B cell (primary cell): Measurements from ENCODE around the gene DNAJC1. TPM values are rescaled to one million over a fixed set of nuclear protein-coding genes. Genes with fewer than 3 reads are reported as not detected.

Experiments
- ATAC-seq: fragments of 200-7000 bp; cut with Tn5 transposase; one replicate; pipeline ENCODE4 v1.10.0; 2021; ENCODE audit warnings: low read depth, mild to moderate bottlenecking, moderate number of reproducible peaks, moderate library complexity
- CTCF ChIA-PET: fragments of 350-600 bp; sonication (Branson Sonifier 250); formaldehyde crosslinking; loops from one replicate; lab custom pipeline; 2021; ENCODE audit warnings: antibody characterized with exemption, inconsistent platforms; lab: Charles Lee
- POLR2A ChIA-PET: fragments of 350-600 bp; sonication (Branson Sonifier 250); formaldehyde crosslinking; loops from one replicate; lab custom pipeline; 2021; ENCODE audit warnings: antibody characterized with exemption; lab: Charles Lee
- DNase-seq: peaks from one replicate; pipeline ENCODE4 v3.0.0; 2013
- H2AFZ ChIP-seq: 2 replicates; pipeline ENCODE4 v1.6.1; 2012; ENCODE audit warnings: mild to moderate bottlenecking, low read depth, low read length; ENCODE audit not compliant: insufficient read depth, poor library complexity, severe bottlenecking
- H3K27ac ChIP-seq, 2 donors: 1 replicate in 1 of 2; 2 replicates in 1 of 2; pipeline ENCODE4 v1.5.1; 2012 to 2013; ENCODE audit warnings: low read length in 2 of 2, mild to moderate bottlenecking in 2 of 2, moderate library complexity in 1 of 2
- H3K27me3 ChIP-seq, 4 experiments: fragments of 200-600 bp in 1 of 4; sonication (generic) in 1 of 4; replicated peaks in 1 of 4; 1 replicate in 2 of 4; 2 replicates in 2 of 4; pipeline versions ENCODE4 v1.6.1 to v1.7.0; 2013 to 2016; ENCODE audit warnings: low read length in 3 of 4, mild to moderate bottlenecking in 2 of 4, mixed read lengths in 1 of 4, moderate library complexity in 1 of 4; ENCODE audit not compliant: insufficient read depth in 4 of 4, control insufficient read depth in 3 of 4; ENCODE audit errors: control extremely low read depth in 1 of 4
- H3K36me3 ChIP-seq, 2 experiments: replicated peaks in 1 of 2; 1 replicate in 1 of 2; 2 replicates in 1 of 2; pipeline versions ENCODE4 v1.6.1 to v1.7.1; 2013; ENCODE audit warnings: low read length in 1 of 2; ENCODE audit not compliant: insufficient read depth in 2 of 2, control insufficient read depth in 1 of 2; ENCODE audit errors: control extremely low read depth in 1 of 2, extremely low read depth in 1 of 2
- H3K4me1 ChIP-seq, 2 donors: fragments of 200-600 bp in 1 of 2; sonication (generic) in 1 of 2; 1 replicate in 1 of 2; 2 replicates in 1 of 2; pipeline versions ENCODE4 v1.5.1 to v1.6.1; 2013 to 2017; ENCODE audit warnings: low read length in 2 of 2; ENCODE audit not compliant: control insufficient read depth in 2 of 2, insufficient read depth in 2 of 2
- H3K4me2 ChIP-seq: replicated peaks from 2 replicates; pipeline ENCODE3; 2012; ENCODE audit warnings: mild to moderate bottlenecking, low read depth, low read length; ENCODE audit not compliant: poor library complexity, severe bottlenecking
- H3K4me3 ChIP-seq, 5 experiments: fragments of 200-600 bp in 1 of 5; sonication (generic) in 1 of 5; 1 replicate in 3 of 5; 2 replicates in 2 of 5; pipeline versions ENCODE4 v1.5.1 to v1.7.0; 2011 to 2016; ENCODE audit warnings: low read length in 4 of 5, mild to moderate bottlenecking in 4 of 5, low read depth in 2 of 5, control low read depth in 1 of 5, moderate library complexity in 1 of 5; ENCODE audit not compliant: insufficient read depth in 1 of 5; ENCODE audit errors: control extremely low read depth in 1 of 5, extremely low read depth in 1 of 5
- H3K79me2 ChIP-seq: fragments of 200-600 bp; sonication (generic); one replicate; pipeline ENCODE4 v1.6.0; 2016; ENCODE audit warnings: low read length; ENCODE audit not compliant: control insufficient read depth, insufficient read depth
- H3K9ac ChIP-seq: fragments of 200-600 bp; sonication (generic); 2 replicates; pipeline ENCODE4 v1.6.1; 2017; ENCODE audit warnings: mild to moderate bottlenecking, low read length, moderate library complexity
- H3K9me3 ChIP-seq, 3 donors: one replicate each; pipeline versions ENCODE4 v1.6.1 to v1.7.1; 2013; ENCODE audit warnings: low read length in 2 of 3; ENCODE audit not compliant: control insufficient read depth in 2 of 3, insufficient read depth in 1 of 3; ENCODE audit errors: control extremely low read depth in 1 of 3
- H4K20me1 ChIP-seq: 2 replicates; pipeline ENCODE4 v1.6.0; 2012; ENCODE audit warnings: mild to moderate bottlenecking, low read length; ENCODE audit not compliant: insufficient read depth, control insufficient read depth, poor library complexity, severe bottlenecking
- H3K27ac Mint-ChIP-seq: one replicate; pipeline ENCODE4 v1.8.0; 2021; ENCODE audit warnings: mixed read lengths
- H3K27me3 Mint-ChIP-seq: one replicate; pipeline ENCODE4 v1.8.0; 2021; ENCODE audit warnings: mixed read lengths
- H3K4me1 Mint-ChIP-seq: one replicate; pipeline ENCODE4 v1.8.0; 2021; ENCODE audit warnings: mixed read lengths
- H3K4me3 Mint-ChIP-seq: one replicate; pipeline ENCODE4 v1.8.0; 2021; ENCODE audit warnings: mixed read lengths
- H3K9me3 Mint-ChIP-seq: one replicate; pipeline ENCODE4 v1.8.0; 2022; ENCODE audit warnings: mixed read lengths; ENCODE audit not compliant: insufficient read depth
- CTCF ChIP-seq: fragments of 200-600 bp; IDR thresholded peaks from one replicate; pipeline ENCODE4 v1.8.0; 2022; ENCODE audit warnings: antibody characterized with exemption, mild to moderate bottlenecking
- EZH2 ChIP-seq: IDR thresholded peaks from 2 replicates; pipeline ENCODE4 v1.6.1; 2012; ENCODE audit warnings: borderline replicate concordance, low read depth, mild to moderate bottlenecking, moderate library complexity, low read length; ENCODE audit not compliant: insufficient read depth, poor library complexity, severe bottlenecking
- WGBS: methylation state at CpG from one replicate; pipeline ENCODE4 v1.1.5; 2013; ENCODE audit warnings: missing lambda C conversion rate; ENCODE audit not compliant: insufficient coverage; 5-methylcytosine and 5-hydroxymethylcytosine counted together
- intact Hi-C: fragments of 100-400 bp; cut with micrococcal nuclease; formaldehyde crosslinking; loops from one replicate; pipeline ENCODE4 v1.10.0; 2022
- polyA plus RNA-seq: library from polyadenylated mRNA; depleted of rRNA; stranded (reverse); fragments of >200 nt; gene quantifications from 2 replicates; pipeline ENCODE4 v1.2.3, GENCODE V29; 2012
- total RNA-seq, 2 donors: library from RNA; stranded (reverse); fragments of 120-200 nt in 1 of 2; gene quantifications; 1 replicate in 1 of 2; 2 replicates in 1 of 2; pipeline versions ENCODE4 v1.2.3 to v1.2.4, GENCODE V29; 2013 to 2022

The DNAJC1 gene
- total and polyA plus RNA-seq, 2 donors (not counting 1 experiment from before 2014, with no cell fraction given) = 9.4 to 15.4 TPM

GRCh38 chr10:21964983-21965665, 38.4 kb downstream of the DNAJC1 start:
- peaks cover 3% of the 10 kb centered on the region for H3K4me1 Mint-ChIP-seq
- Histone ChIP-seq H3K27me3 (no peaks in the 10 kb centered on the region), H3K4me2 (no peak overlapping the region), H3K9ac (no peak overlapping the region), H3K79me2 (peaks cover under 1% of the 10 kb centered on the region), H3K4me3 (no peak overlapping the region), H3K27ac (no peak overlapping the region), H2AFZ (no peak overlapping the region), H3K36me3 (no peaks in the 10 kb centered on the region), H3K4me1 (no peaks in the 10 kb centered on the region), H3K9me3 (peaks cover 0 to 9% (median 0%) of the 10 kb centered on the region in 3 donors), H4K20me1 (no peaks in the 10 kb centered on the region)
- no peaks in the 10 kb centered on the region for H3K27me3 Mint-ChIP-seq
- intact Hi-C loops = no loop called here
- POLR2A ChIA-PET = no interaction called here
- ATAC-seq = no peak
- no peak for DNase-seq
- no peaks in the 10 kb centered on the region for H3K9me3 Mint-ChIP-seq
- TF ChIP-seq CTCF = no peak
- no peak for TF ChIP-seq EZH2
- CTCF ChIA-PET = no interaction called here
- H3K4me3 Mint-ChIP-seq = no peak overlapping the region
- H3K27ac Mint-ChIP-seq = no peak overlapping the region

- TF ChIP-seq EZH2 = no peak
- no peak for TF ChIP-seq CTCF
- H3K27me3 Mint-ChIP-seq = no peaks in the 10 kb centered on the region
- Histone ChIP-seq H3K4me3 (no peak overlapping the region), H3K27ac (no peak overlapping the region), H3K27me3 (no peaks in the 10 kb centered on the region), H3K79me2 (no peaks in the 10 kb centered on the region), H3K9ac (no peak overlapping the region), H3K36me3 (no peaks in the 10 kb centered on the region), H3K9me3 (peaks cover 0 to 9% (median 0%) of the 10 kb centered on the region in 3 donors), H4K20me1 (no peaks in the 10 kb centered on the region), H2AFZ (no peak overlapping the region), H3K4me2 (no peak overlapping the region), H3K4me1 (no peaks in the 10 kb centered on the region)
- CTCF ChIA-PET = no interaction called here
- no peaks in the 10 kb centered on the region for H3K9me3 Mint-ChIP-seq
- no peak overlapping the region for H3K27ac Mint-ChIP-seq
- intact Hi-C loops = no loop called here
- H3K4me1 Mint-ChIP-seq = peaks cover 5% of the 10 kb centered on the region
- DNase-seq (no peak), ATAC-seq (no peak)
- no CpG with 5 or more reads among the region's 5 CpGs for WGBS
- H3K4me3 Mint-ChIP-seq = no peak overlapping the region
- POLR2A ChIA-PET = interaction anchor here (0.7 kb wide), 2 partner anchors 466 to 615 kb away, joined by 3 to 8 read pairs; no protein-coding TSS in a partner anchor
Observed at GRCh38 chr10:21962358-21962757, 41.2 kb downstream of the DNAJC1 start.
